Fibroblast of skin of left biceps (primary cell): ENCODE results near the gene COL12A1.
A peak's percentile ranks its signal among the peaks of the same experiment; 100 is the strongest.
"Not testable (repeated sequence)": the region's sequence is repeated elsewhere in the genome, so short reads cannot be mapped to it uniquely, and the experiment has no call there.

ENCODE experiments used
- DNase-seq, 2 experiments: peaks; one replicate each; pipeline ENCODE4 v3.0.0-alpha.2; 2013; ENCODE audit warnings: low read depth in 2 of 2

COL12A1 gene

DNA sequence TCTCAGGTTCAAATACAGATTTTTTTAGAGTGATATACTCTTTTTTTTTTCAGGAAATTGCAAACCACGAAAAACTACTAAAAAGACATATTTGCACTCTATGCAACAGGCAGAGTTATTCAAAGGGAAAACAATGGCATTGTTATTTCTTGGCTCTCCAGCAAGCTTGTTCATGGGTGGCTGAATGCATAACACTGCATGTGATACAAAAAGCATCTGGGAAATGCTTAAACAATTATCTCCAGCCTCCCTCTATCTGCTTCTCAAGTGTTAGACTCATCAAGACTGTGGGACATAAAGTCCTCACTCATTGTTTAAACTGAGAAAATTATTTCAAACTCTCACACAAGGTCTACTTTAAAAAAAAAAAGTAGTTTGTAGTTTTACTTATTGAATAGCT lies 7.3 kb upstream of the COL12A1 start:
- no peak for DNase-seq

DNA sequence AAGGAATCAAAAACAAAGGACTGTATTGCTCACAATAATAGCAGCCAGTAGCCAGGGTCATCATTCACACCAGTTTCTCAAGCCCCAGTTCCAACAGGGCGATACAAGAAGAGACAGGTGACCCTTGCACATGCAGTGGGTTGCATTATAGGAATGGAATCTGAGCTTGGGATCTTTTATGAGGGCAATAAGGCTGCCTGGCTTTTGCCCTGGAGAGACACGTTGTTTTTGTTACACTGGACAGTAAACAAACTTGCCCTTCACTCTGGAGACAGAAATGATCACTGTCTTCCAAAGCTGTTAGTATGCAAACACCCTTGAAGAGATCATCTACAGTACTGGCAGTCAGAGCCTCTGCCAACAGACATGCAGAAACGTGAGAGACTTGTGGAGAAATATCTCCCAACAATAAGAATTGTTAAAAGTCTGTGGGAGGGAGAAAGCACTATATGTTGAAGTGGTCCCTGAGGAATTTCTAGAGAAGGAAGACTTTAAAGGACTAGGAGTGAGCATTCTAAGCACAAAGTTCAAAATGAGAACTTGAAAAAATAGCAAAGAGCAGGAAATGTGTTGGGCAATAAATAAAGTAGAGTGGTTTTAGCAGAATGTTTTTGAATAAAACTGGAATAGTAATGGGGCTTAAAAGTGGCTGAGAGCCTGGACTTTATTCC lies 6.2 kb upstream of the COL12A1 start:
- no peak for DNase-seq

DNA sequence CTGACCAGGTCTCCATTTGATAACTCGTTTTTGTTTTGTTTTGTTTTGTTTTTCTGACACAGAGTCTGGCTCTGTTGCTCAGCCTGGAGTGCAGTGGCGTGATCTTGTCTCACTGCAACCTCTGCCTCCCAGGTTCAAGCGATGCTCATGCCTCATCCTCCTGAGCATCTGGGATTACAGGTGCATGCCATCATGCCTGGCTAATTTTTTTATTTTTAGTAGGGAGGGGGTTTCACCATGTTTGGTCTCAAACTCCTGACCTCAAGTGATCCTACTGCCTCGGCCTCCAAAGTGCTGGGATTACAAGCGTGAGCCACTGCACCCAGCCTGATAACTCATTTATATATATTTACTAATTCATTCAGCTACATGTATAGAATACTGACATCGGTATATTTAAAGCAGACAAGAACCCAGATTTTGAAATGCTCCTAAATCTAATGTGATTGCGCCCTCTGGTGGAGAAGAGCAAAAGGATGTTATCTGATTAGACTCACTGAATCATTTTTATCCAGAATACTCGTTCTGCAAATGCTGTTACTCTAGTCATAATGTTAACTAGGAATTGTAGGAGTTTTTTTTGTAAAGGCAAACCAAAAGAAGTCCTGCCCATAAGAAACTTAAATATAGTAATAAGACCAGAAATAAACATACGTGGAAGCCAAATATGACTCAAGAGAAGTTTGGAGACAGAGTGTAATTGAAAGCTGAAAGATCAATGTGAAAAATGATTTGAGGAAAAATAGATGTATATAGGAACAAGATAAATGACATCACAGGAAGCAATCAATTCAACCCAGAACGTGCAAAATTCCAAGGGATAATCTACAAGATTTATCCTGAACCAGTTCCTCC lies 5.3 kb upstream of the COL12A1 start:
- no peak for DNase-seq

DNA sequence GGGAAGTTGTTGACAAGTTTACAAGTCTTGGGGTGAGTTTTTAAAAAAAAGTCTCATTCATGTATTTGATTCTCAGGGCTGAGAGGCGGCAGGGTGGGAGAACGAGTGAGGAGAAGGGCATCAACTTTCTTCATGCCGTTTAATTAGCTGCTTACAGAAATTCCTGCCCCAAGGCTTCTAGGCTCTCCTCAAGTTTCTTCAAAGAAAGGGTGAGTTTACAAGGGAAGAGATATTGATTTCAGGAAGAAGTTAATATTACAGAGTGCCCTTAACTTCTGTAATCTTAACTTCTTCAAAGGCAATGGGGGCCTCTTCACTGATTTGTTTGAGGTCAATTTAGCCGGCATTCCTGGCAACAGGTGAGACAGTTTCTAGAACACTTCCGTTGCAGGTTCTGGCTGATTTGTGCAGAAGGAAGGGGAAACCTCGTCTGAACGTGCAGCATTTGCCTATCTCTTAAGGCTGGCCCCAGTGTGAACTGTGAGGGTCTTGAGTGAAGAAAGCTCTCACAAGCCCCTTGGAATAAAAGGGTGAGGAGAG lies 3.4 kb upstream of the COL12A1 start:
- DNase-seq, result no peak

DNA sequence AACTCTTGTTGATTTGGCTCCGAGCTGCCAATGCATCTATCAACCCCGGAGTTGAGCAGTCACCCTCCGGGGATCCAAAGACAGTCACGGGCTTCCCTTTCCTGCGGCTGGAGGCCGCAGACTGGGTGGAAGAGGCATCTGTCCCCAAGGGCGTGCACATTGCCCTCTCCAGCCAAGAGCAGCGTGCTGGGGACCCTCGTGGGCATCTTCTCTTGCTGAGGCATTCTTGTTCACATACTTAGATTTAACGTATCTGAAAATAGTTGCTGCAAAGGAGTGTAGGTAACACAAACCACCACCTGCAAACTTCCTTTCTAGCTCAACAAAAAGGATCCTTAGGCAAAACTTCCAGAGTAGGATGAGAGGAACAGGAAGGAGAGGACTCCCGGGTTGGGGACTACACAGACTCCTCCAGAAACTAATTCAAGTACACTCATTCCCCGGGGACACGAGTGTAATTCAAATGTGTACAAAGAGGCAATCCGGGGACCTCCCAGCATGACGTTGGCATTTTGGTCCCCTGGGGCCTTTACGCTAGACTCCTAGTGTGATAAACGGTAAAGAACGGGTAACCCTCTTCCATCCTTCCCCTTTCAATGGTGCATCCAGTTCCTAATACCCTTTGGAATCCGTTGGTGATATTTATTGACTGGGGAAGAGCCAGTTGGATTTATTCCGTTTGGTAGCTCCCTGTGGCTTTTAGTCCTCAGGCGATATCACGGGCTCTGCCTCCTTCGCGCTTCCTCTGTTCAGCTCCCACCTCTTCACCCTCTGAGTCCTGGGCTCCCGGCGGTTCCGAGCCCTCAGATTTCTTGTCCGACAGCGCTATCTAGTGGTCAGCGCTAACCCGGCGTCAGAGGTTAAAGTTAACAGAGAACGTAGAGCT lies 2.7 kb upstream of the COL12A1 start:
- DNase-seq, result peak in 1 of 2 experiments; percentile 69

DNA sequence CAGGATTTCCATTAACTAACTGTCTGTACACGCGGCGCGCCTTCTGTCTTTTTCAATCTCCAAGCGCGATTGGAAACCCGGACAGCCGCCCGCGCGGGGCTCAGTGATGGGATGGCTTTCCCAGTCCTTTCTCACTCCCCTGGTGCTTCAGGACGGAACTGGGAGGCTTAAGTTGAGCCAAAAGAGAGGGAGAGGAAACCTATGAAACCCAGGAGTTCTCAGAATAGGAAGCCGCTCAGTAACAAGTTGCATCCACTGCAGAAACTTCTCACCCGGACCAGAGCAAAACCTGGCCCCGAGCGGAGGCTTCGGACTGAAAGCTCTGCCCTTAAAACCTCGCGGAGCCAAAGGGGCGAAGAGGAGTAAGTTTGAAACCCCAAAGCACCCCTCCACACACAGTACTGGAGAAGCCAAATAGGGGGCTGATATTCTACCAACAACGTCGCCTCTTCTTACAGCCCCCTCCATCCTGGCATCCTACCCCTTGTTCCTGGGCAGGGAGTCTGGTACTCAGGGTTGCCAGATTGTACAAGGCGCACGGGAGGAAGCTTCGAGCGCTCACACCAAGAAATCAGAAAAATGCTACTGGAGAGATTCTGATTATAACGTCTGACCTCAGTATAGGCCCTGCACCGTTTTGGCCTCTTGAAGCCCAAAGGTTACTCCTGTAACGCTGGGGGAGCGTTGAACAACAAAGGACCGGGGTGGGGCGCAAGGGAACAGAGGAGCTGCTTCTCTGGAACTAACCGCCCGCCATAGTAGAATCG lies 906 bp upstream of the COL12A1 start:
- DNase-seq, result no peak

DNA sequence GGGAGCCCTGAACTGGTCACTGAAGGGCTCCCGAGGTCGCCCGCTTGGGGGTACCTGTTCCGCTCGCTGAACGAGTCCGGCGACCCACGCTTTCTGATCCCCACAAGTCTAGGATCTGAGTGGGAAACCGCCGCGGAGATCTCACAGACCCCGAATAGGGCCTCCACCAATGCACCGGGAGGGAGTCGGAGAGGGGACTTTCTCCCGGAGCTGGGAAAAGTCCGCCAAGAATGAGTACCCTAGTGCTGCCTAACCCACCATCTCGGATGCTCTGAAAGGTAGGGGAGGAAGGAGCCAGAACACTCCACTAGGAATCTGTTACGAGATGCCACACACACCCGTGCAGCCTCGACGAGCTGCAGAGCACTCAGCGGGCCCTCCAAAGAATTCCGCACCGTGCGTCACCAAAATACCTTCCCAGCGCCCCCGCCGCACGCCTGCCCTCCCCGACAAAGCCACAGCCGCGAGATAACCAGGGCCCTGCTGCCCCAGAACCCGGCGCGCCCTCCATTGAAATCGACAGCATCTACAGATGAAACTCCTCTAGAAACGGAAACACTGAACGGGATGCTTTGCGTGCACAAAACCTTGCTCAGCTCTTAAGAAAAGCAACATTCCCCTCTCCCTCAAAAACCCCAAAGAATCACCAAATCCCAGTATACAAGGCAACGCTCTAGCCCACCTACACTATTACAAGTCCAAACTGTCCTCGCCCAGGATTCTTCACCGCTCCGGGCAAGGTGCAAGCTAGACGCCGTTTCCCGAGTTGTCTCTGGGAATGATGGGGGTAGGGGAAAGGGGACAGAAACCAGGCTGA lies 686 bp downstream of the COL12A1 start:
- DNase-seq, result no peak

DNA sequence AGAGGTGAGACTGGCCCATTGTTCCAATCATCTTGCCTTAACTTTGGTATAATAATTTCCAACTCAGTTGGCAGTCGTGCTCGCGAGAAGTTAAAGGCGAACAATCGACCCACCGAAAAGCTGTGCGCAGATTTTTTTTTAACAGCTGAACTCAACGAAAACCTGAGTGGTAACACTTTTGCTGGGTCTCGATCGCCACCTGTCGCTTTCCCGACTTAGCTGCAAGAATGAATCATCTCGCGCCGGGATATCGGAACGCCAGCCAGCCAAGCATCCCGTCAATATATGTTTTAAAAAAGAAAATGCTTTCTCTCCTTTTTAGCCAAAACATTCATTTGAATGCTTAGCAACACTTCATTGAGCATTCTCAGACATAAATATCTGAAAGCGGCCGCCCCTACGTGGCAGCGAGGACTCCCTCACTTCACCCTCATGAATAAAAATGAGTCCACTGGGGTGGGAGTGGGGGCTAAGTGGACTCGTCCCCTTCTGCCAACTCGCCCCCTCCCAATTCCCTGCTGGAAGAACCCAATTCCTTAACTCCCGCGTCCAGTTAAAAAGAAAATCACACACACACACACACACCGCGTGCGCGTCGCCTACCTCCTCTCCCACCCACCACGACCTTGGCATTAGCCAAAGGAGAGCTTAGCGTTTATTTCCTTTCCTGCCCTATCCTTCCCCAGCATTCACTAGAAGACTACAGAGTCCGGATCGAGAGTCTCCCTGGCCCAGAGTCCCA lies 1.5 kb downstream of the COL12A1 start:
- peak; percentile 84 to 85 for DNase-seq

DNA sequence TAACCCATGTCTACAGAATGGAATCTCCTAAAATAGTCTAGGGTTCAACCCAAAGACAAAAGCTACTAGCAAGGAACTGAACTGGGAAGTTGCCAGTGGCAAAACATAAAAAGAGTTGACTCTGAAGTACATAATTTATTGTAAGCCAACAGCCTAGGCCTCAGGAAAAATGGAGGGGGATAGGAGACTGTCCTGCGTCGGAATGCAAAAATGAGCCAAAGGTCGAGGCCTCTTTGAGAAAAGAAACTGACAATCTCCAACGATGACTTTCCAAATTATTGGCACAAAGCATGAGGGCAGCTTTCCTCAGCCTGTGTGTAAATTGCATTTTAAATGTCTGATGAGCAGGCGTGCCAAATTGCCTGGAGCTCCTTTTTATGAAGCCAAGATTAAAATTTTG lies 2.1 kb downstream of the COL12A1 start:
- DNase-seq, result no peak

DNA sequence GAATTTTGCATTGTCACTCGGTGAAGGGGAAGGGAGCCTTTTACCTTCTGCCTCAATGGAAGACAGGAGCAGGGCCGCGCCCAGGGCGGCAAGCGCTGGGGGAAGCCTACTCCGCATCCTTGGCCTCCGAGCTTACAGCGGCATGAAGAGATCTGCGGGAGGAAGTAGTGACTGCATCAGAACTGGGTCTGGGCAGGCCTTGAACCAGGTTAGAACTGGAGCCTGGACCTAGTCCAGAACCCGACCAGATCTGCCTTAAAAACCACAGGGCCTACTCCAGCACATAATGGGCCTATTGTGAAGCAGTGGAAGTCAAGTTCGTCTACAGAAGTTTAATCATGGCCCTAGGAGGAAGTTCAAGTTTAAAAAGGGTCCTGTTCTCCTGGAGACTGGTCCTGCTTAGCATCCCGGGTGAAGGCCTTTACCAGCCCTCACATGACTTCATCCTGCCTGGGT lies 3.1 kb downstream of the COL12A1 start:
- DNase-seq, result no peak

DNA sequence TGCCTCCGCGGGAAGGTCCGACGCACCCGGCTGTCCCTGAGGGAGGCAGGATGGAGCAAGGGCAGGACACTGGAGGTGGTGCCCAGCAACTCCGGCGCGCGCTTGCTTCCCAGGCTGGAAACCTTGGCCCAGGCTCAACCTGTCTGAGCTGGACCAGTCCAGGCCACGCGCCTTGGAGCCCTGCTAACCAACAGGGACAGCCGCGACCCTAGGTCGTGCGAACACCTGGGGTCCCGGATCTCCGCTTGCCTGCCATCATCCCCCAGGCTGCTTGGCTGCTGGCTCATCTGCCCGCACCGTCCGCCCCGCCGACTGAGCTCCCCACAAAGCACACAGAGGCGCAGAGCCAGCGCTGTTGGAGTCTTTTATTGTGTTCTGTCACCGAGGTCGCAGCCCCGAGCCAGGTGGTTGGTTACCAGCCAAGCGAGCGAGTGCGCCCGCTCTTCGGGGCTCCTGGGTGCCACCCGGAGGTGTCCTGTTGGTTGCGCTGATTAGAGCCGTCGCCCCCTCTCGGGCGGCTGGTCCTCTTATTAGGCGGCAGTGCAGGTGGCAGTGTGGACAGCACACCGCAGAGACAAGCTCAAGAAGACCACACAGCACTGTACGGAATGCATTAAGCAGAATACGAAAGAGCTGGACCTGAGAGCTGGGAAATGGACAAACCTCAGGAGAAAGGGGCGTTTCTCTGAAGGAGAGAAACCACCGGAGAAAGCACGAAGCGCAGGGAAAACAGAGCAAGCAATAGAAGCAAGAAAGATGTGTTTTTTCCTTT lies 3.8 kb downstream of the COL12A1 start:
- DNase-seq, result no peak

DNA sequence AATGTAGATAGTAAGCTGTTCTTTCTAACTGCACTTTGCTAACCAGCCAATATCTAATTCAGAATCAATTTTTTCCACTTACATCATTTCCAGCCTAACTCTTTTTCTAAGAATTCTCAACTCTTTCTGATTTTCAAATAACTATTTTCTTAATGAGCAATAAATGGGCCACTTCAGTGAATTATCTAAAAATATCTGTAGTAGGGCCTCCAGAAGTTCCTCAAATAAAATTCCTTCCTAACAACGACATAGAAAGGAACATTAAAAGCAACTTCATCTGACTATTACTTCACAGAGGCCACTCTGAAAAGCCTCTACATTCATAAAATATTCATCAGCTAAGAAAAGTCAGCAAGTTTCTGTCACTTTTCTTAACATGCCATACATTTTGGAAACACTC lies 4.8 kb downstream of the COL12A1 start:
- no peak for DNase-seq

DNA sequence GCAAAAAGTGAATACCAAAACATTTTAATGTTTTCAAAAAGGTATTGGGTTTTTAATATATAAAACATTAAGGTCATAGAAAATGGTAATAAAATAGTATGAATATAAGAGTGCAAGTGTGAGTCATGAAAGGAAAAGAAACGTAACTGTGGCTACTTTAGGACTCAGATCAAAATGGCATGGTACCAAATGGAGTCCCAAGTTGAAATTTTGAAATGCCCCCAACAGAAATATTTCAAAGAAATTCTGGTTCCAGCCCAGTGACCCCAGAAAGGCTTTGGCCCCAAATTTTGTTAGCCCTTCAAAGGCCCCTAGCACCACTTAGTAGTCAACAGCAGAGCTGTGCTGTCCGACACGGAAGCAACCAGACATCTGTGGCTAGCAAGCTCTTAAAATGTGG lies 6.0 kb downstream of the COL12A1 start:
- DNase-seq, result no peak

DNA sequence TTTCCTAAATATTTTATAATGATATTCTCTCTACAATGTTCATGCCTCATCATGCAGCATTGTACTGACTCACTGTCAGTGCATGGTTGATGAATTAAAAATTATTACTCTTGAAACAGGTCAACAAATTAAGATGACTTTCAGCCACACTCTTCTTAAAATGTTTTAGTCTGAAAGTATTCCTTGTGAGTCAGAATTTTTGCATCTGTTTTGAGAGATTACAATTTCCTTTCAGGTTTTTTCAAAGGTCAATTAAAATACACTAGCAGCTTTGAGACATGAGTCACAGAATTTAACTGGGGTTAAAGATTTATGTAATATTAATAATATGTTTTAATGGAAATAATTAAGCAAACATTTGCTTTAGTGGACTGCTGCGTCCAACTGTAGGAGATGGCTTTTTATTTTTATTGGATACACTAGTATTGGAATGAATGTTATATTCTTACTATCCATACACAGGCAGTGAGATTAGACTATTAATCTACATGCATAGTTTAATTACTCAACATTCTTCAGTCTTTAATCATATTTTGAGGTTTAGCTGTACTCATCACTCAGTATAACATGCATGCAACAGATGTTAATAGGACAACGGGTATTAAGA lies 9.7 kb downstream of the COL12A1 start:
- peak; percentile 80 to 87 for DNase-seq

DNA sequence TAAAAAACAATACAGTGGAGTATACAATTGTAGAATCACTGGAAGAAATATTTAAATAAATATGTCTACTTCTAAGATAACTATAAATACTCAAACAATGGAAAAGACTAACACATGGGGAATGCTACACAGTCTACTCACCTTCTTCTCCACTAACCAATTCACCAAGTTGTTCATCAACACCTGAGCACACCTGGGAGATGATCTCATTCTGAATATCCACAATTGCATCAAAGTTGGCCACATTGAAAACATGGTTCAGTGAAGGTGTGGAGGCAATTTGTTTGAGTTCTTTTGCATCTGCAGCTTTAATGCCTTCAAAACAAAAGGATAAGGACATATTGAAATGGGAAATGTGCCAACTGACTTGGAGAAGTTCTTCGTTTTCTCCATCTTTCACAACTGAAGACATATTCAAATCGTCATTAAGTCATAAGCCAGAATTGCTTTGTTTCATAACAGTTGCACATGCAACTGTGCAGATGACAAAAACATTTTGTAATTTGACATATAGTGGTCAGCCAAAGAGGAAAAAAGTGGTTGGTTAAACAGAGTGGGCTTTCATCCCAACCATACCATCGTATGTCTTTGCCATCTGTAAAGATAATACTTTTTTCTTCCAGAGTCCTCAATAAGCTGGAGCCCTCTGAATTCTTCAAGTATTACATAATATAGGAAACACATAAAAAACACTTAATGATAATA lies 17.5 kb downstream of the COL12A1 start:
- DNase-seq, result no peak

DNA sequence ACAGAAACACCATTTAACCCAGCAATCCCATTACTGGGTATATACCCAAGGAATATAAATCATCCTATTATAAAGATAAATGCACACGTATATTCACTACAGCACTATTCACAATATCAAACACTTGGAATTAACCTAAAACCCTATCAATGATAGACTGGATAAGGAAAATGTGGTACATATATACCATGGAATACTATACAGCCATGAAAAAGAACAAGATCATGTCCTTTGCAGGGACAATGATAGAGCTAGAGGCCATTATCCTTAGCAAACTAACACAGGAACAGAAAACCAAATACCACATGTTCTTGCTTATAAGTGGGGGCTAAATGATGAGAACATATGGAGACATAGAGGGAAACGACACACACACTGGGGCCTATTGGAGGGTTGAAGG lies 19.3 kb downstream of the COL12A1 start:
- DNase-seq, result not testable (repeated sequence)

DNA sequence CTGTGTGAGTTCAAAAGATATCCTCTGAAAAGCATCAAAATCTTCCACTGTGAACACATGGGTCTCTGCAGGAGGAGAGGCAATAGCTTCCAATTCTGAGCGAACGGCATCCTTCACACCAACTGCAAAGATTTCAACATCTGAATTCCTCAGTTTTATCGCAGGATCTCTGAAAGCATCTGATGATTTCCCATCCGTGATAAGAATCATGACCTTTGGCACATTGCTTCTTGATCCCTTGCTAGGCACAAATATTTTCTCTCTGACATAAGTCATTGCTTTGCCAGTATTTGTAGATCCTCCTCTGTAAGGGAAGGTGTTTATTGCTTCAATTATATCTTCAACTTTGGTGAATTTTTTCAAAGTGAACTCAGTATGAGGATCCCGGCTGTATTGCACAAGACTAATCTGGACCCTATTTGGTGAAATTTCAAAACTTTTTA lies 22.7 kb downstream of the COL12A1 start:
- peak; percentile 94 to 97 for DNase-seq

DNA sequence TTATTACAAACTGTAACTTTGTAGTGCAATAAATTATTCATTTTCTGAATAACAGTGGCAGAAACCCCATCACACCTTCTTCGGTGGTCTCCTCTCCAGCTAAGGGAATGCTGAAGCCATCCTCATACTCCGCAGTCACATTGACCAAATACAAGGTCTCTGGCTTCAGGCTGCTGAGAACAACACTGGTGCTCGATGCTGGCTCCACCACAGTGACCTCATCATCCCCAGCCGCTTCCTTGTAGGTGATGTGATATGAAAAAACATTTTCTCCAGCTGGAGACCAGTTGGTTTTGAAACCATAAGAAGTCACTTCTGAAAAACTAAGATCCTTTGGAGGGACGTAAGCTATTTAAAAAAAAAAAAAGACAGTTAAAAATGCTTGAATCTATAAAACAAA lies 25.0 kb downstream of the COL12A1 start:
- DNase-seq, result no peak
